GM10248 (cell line): ENCODE results near the gene ENO2.

Source experiments
- CTCF ChIA-PET: fragments of 300-600 bp; sonication (Branson Sonifier 250); formaldehyde crosslinking; extraction: SDS; loops from one replicate; lab custom pipeline; 2021; ENCODE audit warnings: antibody characterized with exemption; lab: Yijun Ruan, JAX
- POLR2A ChIA-PET: fragments of 350-650 bp; sonication (Branson Sonifier 250); formaldehyde crosslinking; extraction: SDS; loops from one replicate; lab custom pipeline; 2020; ENCODE audit warnings: antibody characterized with exemption; lab: Yijun Ruan, JAX
- DNase-seq: peaks from one replicate; pipeline ENCODE4 v3.0.0; 2012; ENCODE audit errors: extremely low spot score
- CTCF ChIP-seq: IDR thresholded peaks from 2 replicates; pipeline ENCODE4 v1.5.1; 2012; ENCODE audit warnings: mild to moderate bottlenecking, low read depth; ENCODE audit errors: extremely low read depth, missing control alignments, control extremely low read depth

ENO2 gene

GRCh38 chr12:6955108-6956020 lies 41.0 kb downstream of the ENO2 start:
- no peak for DNase-seq
- TF ChIP-seq CTCF = no peak
- ChIA-PET CTCF (interaction anchor here (1.4 to 13.5 kb wide), 4 partner anchors 10 to 82 kb away, joined by 3 to 530 read pairs (median 16); partner anchors contain the start of genes C12orf57, PTPN6, RNU7-1 and SPSB2), POLR2A (interaction anchor here (1.0 to 11.3 kb wide), 2 partner anchors 10 to 88 kb away, joined by 3 to 147 read pairs; partner anchors contain the start of genes C12orf57, RNU7-1 and TPI1)

GRCh38 chr12:6956021-6956727 lies 41.8 kb downstream of the ENO2 start:
- TF ChIP-seq CTCF = no peak
- CTCF ChIA-PET = interaction anchor here (1.4 to 13.5 kb wide), 5 partner anchors 9 to 151 kb away, joined by 3 to 530 read pairs (median 7); partner anchors contain the start of genes C12orf57, PTPN6, RNU7-1 and SPSB2
- POLR2A ChIA-PET = interaction anchor here (0.8 to 11.3 kb wide), 4 partner anchors 10 to 89 kb away, joined by 3 to 147 read pairs (median 3); partner anchors contain the start of genes C12orf57, RNU7-1 and TPI1
- no peak for DNase-seq

DNA sequence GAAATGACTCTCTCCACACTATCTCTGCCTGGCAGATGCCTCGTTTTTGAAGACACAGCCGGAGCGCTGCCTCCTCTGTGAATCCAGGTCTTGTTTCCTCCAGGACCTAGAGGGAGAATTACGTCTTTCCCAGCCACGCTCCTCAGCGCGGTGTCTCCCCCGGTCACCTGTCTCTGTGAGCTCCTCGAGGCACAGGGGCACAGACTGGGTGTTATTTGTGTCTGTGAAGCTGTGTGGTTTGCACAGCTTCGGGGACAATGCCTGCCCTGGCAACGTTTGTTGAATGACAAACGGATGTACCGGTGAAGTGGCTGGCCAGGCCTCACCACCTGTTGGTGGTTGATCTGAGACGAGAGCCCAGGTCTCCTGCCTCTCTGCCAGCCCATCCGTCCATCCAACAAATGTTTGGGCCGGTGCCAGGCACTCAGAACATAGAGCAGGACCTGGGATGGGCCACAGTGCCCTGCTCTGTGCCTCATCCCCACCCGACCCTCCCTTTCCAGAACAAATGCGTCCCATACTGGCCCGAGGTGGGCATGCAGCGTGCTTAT lies 42.8 kb downstream of the ENO2 start:
- no peak for DNase-seq
- ChIA-PET CTCF (interaction anchor here (1.0 to 13.5 kb wide), 5 partner anchors 8 to 188 kb away, joined by 3 to 530 read pairs (median 7); partner anchors contain the start of genes C12orf57, PTPN6 and RNU7-1), POLR2A (interaction anchor here (0.8 to 11.3 kb wide), 5 partner anchors 9 to 90 kb away, joined by 3 to 147 read pairs (median 3); partner anchors contain the start of genes C12orf57, RNU7-1, SPSB2 and TPI1)
- TF ChIP-seq CTCF = no peak

- CTCF ChIA-PET = interaction anchor here (0.8 to 13.5 kb wide), 12 partner anchors 7 to 187 kb away, joined by 3 to 530 read pairs (median 6); partner anchors contain the start of genes C12orf57, PTPN6 and RNU7-1
- POLR2A ChIA-PET = interaction anchor here (0.8 to 11.3 kb wide), 6 partner anchors 7 to 91 kb away, joined by 3 to 147 read pairs (median 4); partner anchors contain the start of genes C12orf57, PTPN6, RNU7-1 and SPSB2
- DNase-seq = no peak
- no peak for TF ChIP-seq CTCF
Observed at GRCh38 chr12:6957741-6958608, 43.6 kb downstream of the ENO2 start.

- no peak for TF ChIP-seq CTCF
- no peak for DNase-seq
- ChIA-PET CTCF (interaction anchor here (0.8 to 13.5 kb wide), 12 partner anchors 8 to 192 kb away, joined by 3 to 530 read pairs (median 4); partner anchors contain the start of genes C12orf57, PTPN6 and RNU7-1), POLR2A (interaction anchor here (0.8 to 11.3 kb wide), 6 partner anchors 8 to 91 kb away, joined by 3 to 147 read pairs (median 4); partner anchors contain the start of genes C12orf57, PTPN6, RNU7-1 and SPSB2)
Observed at GRCh38 chr12:6958609-6959057, 44.3 kb downstream of the ENO2 start.
